Caco-2 (cell line): ENCODE data around the gene GPR61. TPM values are rescaled to one million over a fixed set of nuclear protein-coding genes. Genes with fewer than 3 reads are reported as not detected.

ENCODE experiments used
- BruUV-seq: library from RNA; stranded (reverse); fragments of 400-500 nt; replicated peaks from 2 replicates; lab custom pipeline; 2021; lab: Mats Ljungman, UMichigan
- CTCF ChIA-PET: fragments of 300-600 bp; sonication (Branson Sonifier 250); formaldehyde crosslinking; loops from one replicate; lab custom pipeline; 2022; ENCODE audit warnings: antibody characterized with exemption; lab: Charles Lee
- POLR2A ChIA-PET: fragments of 300-600 bp; sonication (Branson Sonifier 250); formaldehyde crosslinking; loops from one replicate; lab custom pipeline; 2022; ENCODE audit warnings: antibody characterized with exemption; lab: Charles Lee
- DNase-seq, 2 experiments: peaks; one replicate each; pipeline versions ENCODE4 v3.0.0 to v3.0.0-alpha.2; 2020 to 2022
- H3K27me3 ChIP-seq: replicated peaks from 2 replicates; pipeline ENCODE4 v1.6.0; 2011; ENCODE audit warnings: low read length; ENCODE audit not compliant: control insufficient read depth, insufficient read depth
- H3K36me3 ChIP-seq: 2 replicates; pipeline ENCODE4 v1.5.1; 2011; ENCODE audit warnings: low read length; ENCODE audit not compliant: control insufficient read depth, insufficient read depth
- H3K4me1 ChIP-seq: fragments of 250-450 bp; sonication (Bioruptor Pico); 2 replicates; pipeline ENCODE4 v1.5.1; 2020; ENCODE audit warnings: mild to moderate bottlenecking
- H3K4me3 ChIP-seq: 2 replicates; pipeline ENCODE4 v1.5.1; 2011; ENCODE audit warnings: low read depth, mild to moderate bottlenecking, control low read depth, low read length
- H3K9me3 ChIP-seq: fragments of 250-450 bp; sonication (Bioruptor Pico); 2 replicates; pipeline ENCODE4 v1.5.1; 2020; ENCODE audit warnings: mild to moderate bottlenecking, moderate library complexity
- H3K27ac Mint-ChIP-seq: one replicate; pipeline ENCODE4 v1.8.0; 2022; ENCODE audit warnings: mixed read lengths; ENCODE audit not compliant: unreplicated experiment
- H3K27me3 Mint-ChIP-seq: one replicate; pipeline ENCODE4 v1.8.0; 2022; ENCODE audit warnings: mixed read lengths; ENCODE audit not compliant: insufficient read depth, unreplicated experiment
- H3K36me3 Mint-ChIP-seq: one replicate; pipeline ENCODE4 v1.8.0; 2022; ENCODE audit warnings: mild to moderate bottlenecking, mixed read lengths; ENCODE audit not compliant: insufficient read depth, unreplicated experiment
- H3K4me1 Mint-ChIP-seq: one replicate; pipeline ENCODE4 v1.8.0; 2022; ENCODE audit warnings: low read depth, mixed read lengths; ENCODE audit not compliant: unreplicated experiment
- H3K4me3 Mint-ChIP-seq: one replicate; pipeline ENCODE4 v1.8.0; 2022; ENCODE audit warnings: mild to moderate bottlenecking, moderate library complexity, mixed read lengths; ENCODE audit not compliant: unreplicated experiment
- H3K9me3 Mint-ChIP-seq: one replicate; pipeline ENCODE4 v1.8.0; 2022; ENCODE audit warnings: mixed read lengths; ENCODE audit not compliant: unreplicated experiment
- CTCF ChIP-seq, 2 experiments: fragments of 200-600 bp in 1 of 2; IDR thresholded peaks; 1 replicate in 1 of 2; 2 replicates in 1 of 2; pipeline versions ENCODE4 v1.5.1 to v1.8.0; 2011 to 2022; ENCODE audit warnings: antibody characterized with exemption in 1 of 2, control low read depth in 1 of 2, inconsistent platforms in 1 of 2, low read depth in 1 of 2, low read length in 1 of 2, mild to moderate bottlenecking in 1 of 2, moderate library complexity in 1 of 2; ENCODE audit not compliant: insufficient read depth in 1 of 2, severe bottlenecking in 1 of 2, unreplicated experiment in 1 of 2
- intact Hi-C: fragments of 100-400 bp; cut with micrococcal nuclease; formaldehyde crosslinking; loops from one replicate; pipeline ENCODE4 v1.10.0; 2022; ENCODE audit not compliant: unreplicated experiment
- total RNA-seq: library from RNA; stranded (reverse); gene quantifications from 2 replicates; pipeline ENCODE4 v1.2.3, GENCODE V29; 2022

GPR61 gene
- total RNA-seq, 1 experiment from 2014 or later, result not detected

DNA sequence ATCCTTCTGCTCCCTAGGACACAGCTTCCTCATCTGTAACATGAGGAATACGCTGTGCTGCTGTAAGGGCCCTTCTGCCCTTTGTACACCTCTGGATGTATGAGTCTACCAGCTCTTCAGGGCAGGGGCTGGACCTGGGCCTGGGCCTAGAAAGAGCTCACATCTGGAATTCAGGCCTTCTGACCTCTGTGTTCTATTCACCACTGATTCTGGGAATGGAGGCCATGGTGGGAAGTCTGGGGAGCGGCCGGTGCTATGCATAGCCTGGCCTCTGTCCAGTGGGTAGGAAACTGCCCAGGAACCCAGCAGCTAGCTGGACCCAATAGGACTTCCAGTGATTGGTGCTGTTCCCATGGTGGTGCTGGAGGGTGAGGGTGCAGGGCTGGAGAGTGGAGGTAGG, 11.0 kb upstream of the GPR61 start:
- no TSS peak for BruUV-seq
- H3K27ac Mint-ChIP-seq, result no peak overlapping the region
- ChIA-PET CTCF (interaction anchor here (0.5 to 6.3 kb wide), 5 partner anchors 18 to 210 kb away, joined by 3 to 131 read pairs (median 4); partner anchors contain the start of genes ATXN7L2 and CYB561D1), POLR2A (no interaction called here)
- no peak overlapping the region for H3K4me3 Mint-ChIP-seq
- intact Hi-C loops, result no loop called here
- Histone ChIP-seq H3K4me1 (no peaks in the 10 kb centered on the region; the same call in 1 of the 2 replicates), H3K27me3 (no peaks in the 10 kb centered on the region), H3K4me3 (no peak overlapping the region), H3K36me3 (no peaks in the 10 kb centered on the region), H3K9me3 (no peaks in the 10 kb centered on the region)
- no peaks in the 10 kb centered on the region for H3K4me1 Mint-ChIP-seq
- H3K9me3 Mint-ChIP-seq, result no peaks in the 10 kb centered on the region
- TF ChIP-seq CTCF (IDR thresholded peaks at IDR 0.05; ENCODE audit: insufficient read depth in 1 of 2, low read depth in 1 of 2, low read length in 1 of 2, severe bottlenecking in 1 of 2, unreplicated experiment in 1 of 2), result no peak
- DNase-seq, result no peak
- H3K27me3 Mint-ChIP-seq, result peaks cover 11% of the 10 kb centered on the region
- H3K36me3 Mint-ChIP-seq, result no peaks in the 10 kb centered on the region

DNA sequence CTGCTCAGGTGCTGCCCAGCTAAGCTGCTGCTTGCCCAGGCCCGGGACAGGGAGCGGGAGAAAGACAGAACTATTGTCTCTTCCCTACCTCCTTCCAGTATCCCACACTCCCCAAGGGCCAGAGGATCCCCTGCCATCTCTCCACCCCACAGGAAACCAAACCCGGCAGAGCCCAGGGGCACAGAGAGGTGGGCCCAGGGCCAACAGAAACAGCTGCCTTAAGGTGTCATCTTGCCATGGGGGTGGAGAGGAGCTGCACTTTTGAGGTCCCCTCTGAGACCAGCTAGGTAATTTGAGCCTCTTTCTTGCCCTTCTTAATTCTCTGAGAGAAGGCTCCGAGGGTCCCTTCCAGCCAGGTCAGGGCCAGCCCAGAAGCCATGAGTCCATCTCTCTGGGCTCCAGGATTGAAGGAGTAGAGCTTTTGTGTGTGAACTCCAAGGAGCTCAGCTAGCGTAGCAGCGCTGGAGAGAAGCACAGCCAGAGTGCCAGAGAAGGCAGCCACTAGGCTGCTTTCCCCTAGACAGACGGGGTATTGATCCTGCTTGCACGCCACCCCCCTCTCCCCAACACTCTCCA, 9.7 kb upstream of the GPR61 start:
- POLR2A ChIA-PET, result no interaction called here

More for the DNA sequence above, 9.7 kb upstream of the GPR61 start:
- Mint-ChIP-seq H3K27me3 (peaks cover 9% of the 10 kb centered on the region), H3K4me1 (no peaks in the 10 kb centered on the region), H3K36me3 (peaks cover 4% of the 10 kb centered on the region), H3K4me3 (no peak overlapping the region), H3K9me3 (no peaks in the 10 kb centered on the region), H3K27ac (no peak overlapping the region)
- no peak for TF ChIP-seq CTCF (IDR thresholded peaks at IDR 0.05; ENCODE audit: insufficient read depth in 1 of 2, low read depth in 1 of 2, low read length in 1 of 2, severe bottlenecking in 1 of 2, unreplicated experiment in 1 of 2)
- no peaks in the 10 kb centered on the region for H3K27me3 ChIP-seq
- no peak for DNase-seq
- no TSS peak for BruUV-seq
- intact Hi-C loops, result loop anchor here (5.0 kb wide), 2 partner anchors 103 to 268 kb away; partner anchors contain the start of gene PSMA5
- no peaks in the 10 kb centered on the region for H3K36me3 ChIP-seq
- no peaks in the 10 kb centered on the region; the same call in 1 of the 2 replicates for H3K4me1 ChIP-seq
- H3K4me3 ChIP-seq, result no peak overlapping the region
- no peaks in the 10 kb centered on the region for H3K9me3 ChIP-seq
- CTCF ChIA-PET, result interaction anchor here (0.9 to 6.3 kb wide), 3 partner anchors 13 to 46 kb away, joined by 4 to 131 read pairs (median 5); partner anchors contain the start of genes ATXN7L2 and CYB561D1
